HG03432 (cell line): Measurements from ENCODE around the gene CFAP69.
"Not testable (repeated sequence)": the region's sequence is repeated elsewhere in the genome, so short reads cannot be mapped to it uniquely, and the experiment has no call there.

Source experiments
- ATAC-seq: cut with Tn5 transposase; IDR thresholded peaks from one replicate; pipeline ENCODE4 v1.9.1; 2021; ENCODE audit warnings: mild to moderate bottlenecking, moderate library complexity; ENCODE audit not compliant: unreplicated experiment

The CFAP69 gene

DNA sequence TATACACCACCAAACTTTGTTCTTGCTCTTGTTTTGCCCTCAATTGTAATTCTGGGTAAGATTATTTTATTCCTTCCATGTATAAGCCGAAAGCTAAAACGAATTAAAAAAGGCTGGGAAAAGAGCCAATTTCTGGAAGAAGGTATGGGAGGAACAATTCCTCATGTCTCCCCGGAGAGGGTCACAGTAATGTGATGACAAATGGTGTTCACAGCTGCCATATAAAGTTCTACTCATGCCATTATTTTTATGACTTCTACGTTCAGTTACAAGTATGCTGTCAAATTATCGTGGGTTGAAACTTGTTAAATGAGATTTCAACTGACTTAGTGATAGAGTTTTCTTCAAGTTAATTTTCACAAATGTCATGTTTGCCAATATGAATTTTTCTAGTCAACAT lies 12.5 kb upstream of the CFAP69 start:
- ATAC-seq, result no peak

GRCh38 chr7:90233569-90233968 lies 11.4 kb upstream of the CFAP69 start:
- no peak for ATAC-seq

GRCh38 chr7:90236721-90237289 lies 8.2 kb upstream of the CFAP69 start:
- no peak for ATAC-seq

- no peak for ATAC-seq
These were observed 7.0 kb upstream of the CFAP69 start for GRCh38 chr7:90238022-90238421.

- ATAC-seq, result peak; percentile 28
These were observed 6.4 kb upstream of the CFAP69 start for GRCh38 chr7:90238583-90238982.

DNA sequence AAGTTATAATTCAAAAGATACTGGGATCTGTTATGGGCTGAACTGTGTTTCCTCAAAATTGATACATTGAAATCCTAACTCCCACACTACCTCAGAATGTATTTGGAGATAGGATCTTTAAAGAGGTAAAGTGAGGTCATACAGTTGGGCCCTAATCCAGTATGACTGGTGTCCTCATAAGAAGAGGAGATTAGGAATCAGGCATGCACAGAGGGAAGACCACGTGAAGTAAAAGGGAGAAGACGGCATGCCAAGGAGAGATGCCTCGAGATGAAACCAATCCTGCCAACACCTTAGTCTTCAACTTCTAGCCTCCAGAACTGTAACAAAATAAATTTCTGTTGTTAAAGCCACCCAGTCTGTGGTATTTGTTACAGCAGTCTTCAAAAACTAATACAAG lies 5.9 kb upstream of the CFAP69 start:
- no peak for ATAC-seq

GRCh38 chr7:90239625-90240228 lies 5.2 kb upstream of the CFAP69 start:
- ATAC-seq, result no peak

- ATAC-seq, result peak; percentile 65
These were observed 2.4 kb upstream of the CFAP69 start for GRCh38 chr7:90242369-90243168.

DNA sequence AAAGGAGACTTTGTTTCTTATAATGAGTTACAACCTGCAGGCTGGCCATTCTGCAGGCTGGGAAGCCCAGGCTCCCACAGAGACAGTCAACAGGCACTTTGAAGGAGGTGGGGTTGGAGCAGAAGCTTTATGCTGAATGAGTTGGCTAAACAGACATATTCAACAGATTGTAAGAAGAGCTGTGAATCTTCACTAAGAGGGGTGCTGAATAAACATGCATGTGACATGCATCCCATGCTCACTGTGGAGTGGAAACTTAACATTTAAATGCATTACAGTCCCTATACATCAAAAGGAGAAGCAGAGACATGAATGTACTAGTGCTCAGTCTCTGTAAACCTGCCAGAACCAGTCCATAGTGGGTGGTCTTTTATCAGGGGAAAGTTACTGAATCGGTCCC lies 1.4 kb upstream of the CFAP69 start:
- ATAC-seq, result no peak

GRCh38 chr7:90244565-90244908 lies 437 bp upstream of the CFAP69 start:
- ATAC-seq, result no peak

DNA sequence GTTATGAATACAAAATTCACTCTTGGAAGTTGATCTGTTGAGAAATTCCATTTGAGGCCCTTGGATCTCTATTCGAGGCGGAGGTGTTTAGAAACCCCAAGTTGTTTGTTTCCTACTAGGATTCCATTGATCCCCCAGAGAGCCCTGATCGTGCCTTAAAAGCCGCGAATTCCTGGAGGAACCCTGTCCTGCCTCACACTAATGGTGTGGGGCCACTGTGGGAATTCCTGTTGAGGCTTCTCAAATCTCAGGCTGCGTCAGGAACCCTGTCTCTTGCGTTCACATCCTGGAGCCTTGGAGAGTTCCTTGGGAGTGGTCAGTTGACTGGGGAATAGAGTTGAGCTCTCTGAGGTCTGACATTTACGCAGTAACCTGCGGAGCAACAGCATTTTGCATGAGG lies 1.2 kb downstream of the CFAP69 start:
- ATAC-seq, result no peak

DNA sequence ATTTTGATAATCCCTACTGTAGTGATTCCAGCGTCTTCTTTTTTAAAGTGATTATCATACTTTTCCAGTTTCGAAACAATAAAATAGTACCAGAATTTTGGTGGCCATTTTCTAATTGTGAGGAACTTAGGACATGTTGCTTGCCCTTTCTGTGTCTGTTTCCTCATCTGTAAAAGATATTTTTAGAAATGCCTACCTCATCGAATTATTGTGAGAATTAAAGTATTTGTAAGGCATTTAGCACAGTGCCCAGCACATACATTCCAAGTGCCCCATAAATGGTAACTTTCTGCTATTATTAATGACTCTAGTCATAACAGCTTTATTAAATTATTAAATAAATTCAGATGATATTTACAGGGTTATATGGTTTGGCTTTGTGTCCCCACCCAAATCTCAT lies 3.7 kb downstream of the CFAP69 start:
- no peak for ATAC-seq

DNA sequence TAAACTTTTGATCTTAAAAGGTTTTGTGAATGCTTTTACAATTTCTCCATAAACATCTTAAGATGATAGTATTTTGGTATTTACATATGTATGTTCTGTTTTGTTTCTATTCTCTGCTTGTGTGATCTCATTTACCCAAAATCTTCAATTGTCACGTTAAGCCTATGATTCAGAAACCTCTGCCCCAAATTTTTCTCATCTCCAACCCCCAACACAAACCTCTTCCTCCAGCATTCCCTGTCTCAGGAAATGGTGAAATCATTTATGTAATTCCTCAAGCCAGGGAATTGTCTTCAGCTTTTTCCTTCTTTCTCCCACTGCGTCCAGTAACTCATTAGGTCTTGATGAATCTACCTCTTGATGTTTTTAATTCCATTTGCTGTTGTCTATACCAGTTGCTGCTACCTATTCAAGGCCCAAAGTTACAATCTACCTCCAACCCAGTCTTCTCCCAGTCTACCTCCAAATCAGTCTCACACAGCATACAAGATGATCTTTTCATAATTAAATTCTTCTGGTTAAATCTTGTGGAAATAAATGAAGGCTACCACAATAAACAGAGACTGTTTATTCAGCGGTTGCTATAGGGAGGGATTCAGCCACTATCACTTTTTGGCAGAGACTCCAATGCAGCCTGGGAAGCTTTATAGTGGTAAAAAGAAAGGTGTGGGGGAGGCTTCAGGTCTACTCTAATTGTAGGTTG lies 5.8 kb downstream of the CFAP69 start:
- no peak for ATAC-seq

DNA sequence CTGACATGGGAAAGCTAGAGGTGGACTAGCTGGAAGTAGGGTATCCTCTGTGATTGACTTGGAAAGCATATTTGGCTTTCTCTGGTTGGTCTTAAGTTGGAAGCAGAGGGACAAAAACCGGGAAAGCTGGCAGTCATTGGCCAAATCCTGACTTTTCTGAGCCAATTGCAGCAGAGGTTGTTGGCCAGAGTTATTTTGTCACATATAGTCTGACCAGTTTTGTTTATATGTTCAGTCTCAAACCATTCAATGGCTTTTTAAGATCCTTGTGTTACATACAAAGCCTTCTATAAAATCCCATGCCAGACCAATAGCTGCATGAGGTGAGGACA lies 6.3 kb downstream of the CFAP69 start:
- no peak for ATAC-seq

DNA sequence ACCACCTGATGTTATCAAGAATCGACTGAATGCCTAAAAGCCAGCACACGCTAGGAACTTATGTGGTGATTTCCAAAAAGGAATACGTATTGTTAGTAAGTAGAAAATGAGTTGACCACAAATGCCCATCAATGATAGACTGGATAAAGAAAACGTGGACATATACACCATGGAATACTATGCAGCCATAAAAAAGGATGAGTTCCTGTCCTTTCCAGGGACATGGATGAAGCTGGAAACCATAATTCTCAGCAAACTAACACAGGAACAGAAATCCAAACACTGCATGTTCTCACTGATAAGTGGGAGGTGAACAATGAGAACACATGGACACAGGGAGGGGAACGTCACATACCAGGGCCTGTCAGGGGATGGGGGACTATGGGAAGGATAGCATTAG lies 11.0 kb downstream of the CFAP69 start:
- ATAC-seq, result not testable (repeated sequence)

DNA sequence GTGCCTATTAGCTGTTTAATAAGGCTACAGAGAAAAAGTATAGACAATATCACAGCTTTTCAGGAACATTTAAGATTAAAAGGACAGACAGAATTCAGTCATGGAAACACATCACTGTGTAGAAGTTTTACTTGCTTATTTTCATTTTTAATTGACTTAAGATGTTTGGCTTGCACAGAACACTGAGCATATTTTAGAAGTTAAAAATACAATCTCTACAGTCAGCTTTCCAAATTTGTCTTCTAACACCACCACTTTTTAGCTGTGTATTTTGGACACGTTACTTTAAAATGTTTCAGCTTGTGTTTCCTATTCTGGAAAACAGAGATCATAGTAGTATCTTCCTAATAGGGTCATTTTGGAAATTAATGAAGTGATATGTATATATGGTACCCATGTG lies 11.8 kb downstream of the CFAP69 start:
- no peak for ATAC-seq

- no peak for ATAC-seq
These were observed 16.5 kb downstream of the CFAP69 start for GRCh38 chr7:90261441-90261840.

- ATAC-seq, result peak; percentile 94
These were observed 17.5 kb downstream of the CFAP69 start for GRCh38 chr7:90262438-90262837.

- no peak for ATAC-seq
These were observed 21.8 kb downstream of the CFAP69 start for GRCh38 chr7:90266808-90267207.

- no peak for ATAC-seq
These were observed 22.4 kb downstream of the CFAP69 start for GRCh38 chr7:90267263-90267858.

- ATAC-seq, result no peak
These were observed 24.2 kb downstream of the CFAP69 start for GRCh38 chr7:90269163-90269562.
